SK-N-SH treated with all-trans-retinoic acid at 6 μM for 48 hours (cell line): ENCODE results near the gene COX7B.

ENCODE experiments used
- ATAC-seq: fragments of 200-7000 bp; cut with Tn5 transposase; 3 replicates; pipeline ENCODE4 v1.9.1; 2020; ENCODE audit warnings: mild to moderate bottlenecking, moderate library complexity
- ARNTL ChIP-seq: fragments of 450-650 bp; formaldehyde crosslinking; IDR thresholded peaks from 2 replicates; pipeline ENCODE4 v1.5.0; 2020; ENCODE audit warnings: low read depth, mild to moderate bottlenecking, moderate library complexity, borderline replicate concordance
- BACH2 ChIP-seq: fragments of 250-450 bp; sonication (Bioruptor Pico); IDR thresholded peaks from 2 replicates; pipeline ENCODE4 v1.9.0; 2021; ENCODE audit warnings: mild to moderate bottlenecking, borderline replicate concordance
- CREB5 ChIP-seq: fragments of 250-450 bp; sonication (Bioruptor Pico); IDR thresholded peaks from 2 replicates; pipeline ENCODE4 v1.5.1; 2020; ENCODE audit warnings: low read depth, mild to moderate bottlenecking, moderate library complexity
- CSDC2 ChIP-seq: fragments of 250-450 bp; sonication (Bioruptor Pico); IDR thresholded peaks from 2 replicates; pipeline ENCODE4 v1.5.0; 2020; ENCODE audit warnings: mild to moderate bottlenecking, moderate library complexity
- ESRRG ChIP-seq: fragments of 250-450 bp; sonication (Bioruptor Pico); IDR thresholded peaks from 2 replicates; pipeline ENCODE4 v1.6.1; 2021; ENCODE audit warnings: mild to moderate bottlenecking
- GLIS3 ChIP-seq: fragments of 250-450 bp; sonication (Bioruptor Pico); IDR thresholded peaks from 2 replicates; pipeline ENCODE4 v1.5.0; 2020; ENCODE audit warnings: mild to moderate bottlenecking, moderate library complexity
- ISL1 ChIP-seq: fragments of 250-450 bp; sonication (Bioruptor Pico); IDR thresholded peaks from 2 replicates; pipeline ENCODE4 v2.1.2; 2022; ENCODE audit warnings: mild to moderate bottlenecking, moderate library complexity
- OSR1 ChIP-seq: fragments of 250-450 bp; sonication (Bioruptor Pico); IDR thresholded peaks from 2 replicates; pipeline ENCODE4 v1.8.0; 2022; ENCODE audit warnings: moderate library complexity, mild to moderate bottlenecking, inconsistent platforms
- POU6F1 ChIP-seq: fragments of 250-450 bp; sonication (Bioruptor Pico); IDR thresholded peaks from 2 replicates; pipeline ENCODE4 v1.8.0; 2021; ENCODE audit warnings: low read depth, mild to moderate bottlenecking, moderate library complexity, borderline replicate concordance
- RARB ChIP-seq: fragments of 250-450 bp; sonication (Bioruptor Pico); IDR thresholded peaks from 2 replicates; pipeline ENCODE4 v1.8.0; 2021; ENCODE audit warnings: mild to moderate bottlenecking, moderate library complexity
- SNAI2 ChIP-seq: fragments of 250-450 bp; sonication (Bioruptor Pico); IDR thresholded peaks from 2 replicates; pipeline ENCODE4 v1.5.0; 2020; ENCODE audit warnings: mild to moderate bottlenecking, moderate library complexity
- TCF4 ChIP-seq: fragments of 250-450 bp; sonication (Bioruptor Pico); IDR thresholded peaks from 2 replicates; pipeline ENCODE4 v1.8.0; 2021; ENCODE audit warnings: mild to moderate bottlenecking, moderate library complexity, borderline replicate concordance
- TOX ChIP-seq: fragments of 250-450 bp; sonication (Bioruptor Pico); IDR thresholded peaks from 2 replicates; pipeline ENCODE4 v1.8.0; 2021; ENCODE audit warnings: mild to moderate bottlenecking, moderate library complexity, borderline replicate concordance
- TSHZ2 ChIP-seq: fragments of 250-450 bp; sonication (Bioruptor Pico); IDR thresholded peaks from 2 replicates; pipeline ENCODE4 v1.5.0; 2020; ENCODE audit warnings: mild to moderate bottlenecking, moderate library complexity
- ZFP3 ChIP-seq: fragments of 250-450 bp; sonication (Bioruptor Pico); IDR thresholded peaks from 2 replicates; pipeline ENCODE4 v1.5.0; 2020; ENCODE audit warnings: mild to moderate bottlenecking, moderate library complexity
- ZFP30 ChIP-seq: fragments of 450-650 bp; formaldehyde crosslinking; IDR thresholded peaks from 2 replicates; pipeline ENCODE4 v1.5.0; 2022; ENCODE audit warnings: mild to moderate bottlenecking, moderate library complexity
- ZNF70 ChIP-seq: fragments of 450-650 bp; formaldehyde crosslinking; IDR thresholded peaks from 2 replicates; pipeline ENCODE4 v1.5.0; 2020; ENCODE audit warnings: mild to moderate bottlenecking, moderate library complexity
- ZNF8 ChIP-seq: fragments of 450-650 bp; formaldehyde crosslinking; IDR thresholded peaks from 2 replicates; pipeline ENCODE4 v1.5.0; 2020; ENCODE audit warnings: mild to moderate bottlenecking, moderate library complexity
- TF ChIP-seq, protein P1 (sequence below): fragments of 250-450 bp; sonication (Bioruptor Pico); IDR thresholded peaks from 2 replicates; pipeline ENCODE4 v1.8.0; 2020; ENCODE audit warnings: mild to moderate bottlenecking, moderate library complexity, borderline replicate concordance
- TF ChIP-seq, protein P2 (sequence below): fragments of 250-450 bp; sonication (Bioruptor Pico); IDR thresholded peaks from 2 replicates; pipeline ENCODE4 v1.5.1; 2021; ENCODE audit warnings: mild to moderate bottlenecking, moderate library complexity

Gene COX7B

GRCh38 chrX:77936299-77936698 is 37.0 kb downstream of the COX7B start:
- no peak for ATAC-seq
- TF ChIP-seq, protein P1, sequence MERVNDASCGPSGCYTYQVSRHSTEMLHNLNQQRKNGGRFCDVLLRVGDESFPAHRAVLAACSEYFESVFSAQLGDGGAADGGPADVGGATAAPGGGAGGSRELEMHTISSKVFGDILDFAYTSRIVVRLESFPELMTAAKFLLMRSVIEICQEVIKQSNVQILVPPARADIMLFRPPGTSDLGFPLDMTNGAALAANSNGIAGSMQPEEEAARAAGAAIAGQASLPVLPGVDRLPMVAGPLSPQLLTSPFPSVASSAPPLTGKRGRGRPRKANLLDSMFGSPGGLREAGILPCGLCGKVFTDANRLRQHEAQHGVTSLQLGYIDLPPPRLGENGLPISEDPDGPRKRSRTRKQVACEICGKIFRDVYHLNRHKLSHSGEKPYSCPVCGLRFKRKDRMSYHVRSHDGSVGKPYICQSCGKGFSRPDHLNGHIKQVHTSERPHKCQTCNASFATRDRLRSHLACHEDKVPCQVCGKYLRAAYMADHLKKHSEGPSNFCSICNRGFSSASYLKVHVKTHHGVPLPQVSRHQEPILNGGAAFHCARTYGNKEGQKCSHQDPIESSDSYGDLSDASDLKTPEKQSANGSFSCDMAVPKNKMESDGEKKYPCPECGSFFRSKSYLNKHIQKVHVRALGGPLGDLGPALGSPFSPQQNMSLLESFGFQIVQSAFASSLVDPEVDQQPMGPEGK (CRISPR knock-in tag) = no peak
- TF ChIP-seq ESRRG (CRISPR knock-in tag) (no peak), SNAI2 (CRISPR knock-in tag) (no peak), RARB (CRISPR knock-in tag) (no peak), CREB5 (CRISPR knock-in tag) (no peak), ZNF8 (CRISPR knock-in tag) (no peak), OSR1 (CRISPR knock-in tag) (no peak), BACH2 (CRISPR knock-in tag) (no peak), TOX (CRISPR knock-in tag) (no peak), TCF4 (CRISPR knock-in tag) (no peak), POU6F1 (no peak)
- TF ChIP-seq, protein P2, sequence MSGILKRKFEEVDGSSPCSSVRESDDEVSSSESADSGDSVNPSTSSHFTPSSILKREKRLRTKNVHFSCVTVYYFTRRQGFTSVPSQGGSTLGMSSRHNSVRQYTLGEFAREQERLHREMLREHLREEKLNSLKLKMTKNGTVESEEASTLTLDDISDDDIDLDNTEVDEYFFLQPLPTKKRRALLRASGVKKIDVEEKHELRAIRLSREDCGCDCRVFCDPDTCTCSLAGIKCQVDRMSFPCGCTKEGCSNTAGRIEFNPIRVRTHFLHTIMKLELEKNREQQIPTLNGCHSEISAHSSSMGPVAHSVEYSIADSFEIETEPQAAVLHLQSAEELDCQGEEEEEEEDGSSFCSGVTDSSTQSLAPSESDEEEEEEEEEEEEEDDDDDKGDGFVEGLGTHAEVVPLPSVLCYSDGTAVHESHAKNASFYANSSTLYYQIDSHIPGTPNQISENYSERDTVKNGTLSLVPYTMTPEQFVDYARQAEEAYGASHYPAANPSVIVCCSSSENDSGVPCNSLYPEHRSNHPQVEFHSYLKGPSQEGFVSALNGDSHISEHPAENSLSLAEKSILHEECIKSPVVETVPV (CRISPR knock-in tag) = no peak

DNA sequence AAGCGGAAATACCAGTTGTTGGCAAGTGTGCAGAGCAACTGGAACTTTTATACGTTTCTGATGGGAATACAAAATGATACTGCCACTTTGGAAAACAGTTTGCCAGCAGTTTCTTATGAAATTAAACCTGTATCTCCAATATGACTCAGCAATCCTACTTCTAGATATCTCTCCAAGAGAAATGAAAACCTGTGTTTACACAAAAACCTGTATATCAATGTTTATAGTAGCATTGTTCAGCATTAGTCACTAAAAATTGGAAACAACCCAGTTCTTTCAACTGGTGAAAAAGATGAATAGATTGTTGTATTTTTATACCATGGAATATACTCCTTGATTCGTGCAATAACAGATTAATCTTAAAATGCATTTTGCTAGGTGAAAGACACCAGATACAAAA is 38.0 kb downstream of the COX7B start:
- TF ChIP-seq RARB (CRISPR knock-in tag) = no peak
- no peak for TF ChIP-seq ZFP30 (CRISPR knock-in tag)
- TF ChIP-seq, protein P2 (CRISPR knock-in tag) = no peak
- ATAC-seq = no peak

DNA sequence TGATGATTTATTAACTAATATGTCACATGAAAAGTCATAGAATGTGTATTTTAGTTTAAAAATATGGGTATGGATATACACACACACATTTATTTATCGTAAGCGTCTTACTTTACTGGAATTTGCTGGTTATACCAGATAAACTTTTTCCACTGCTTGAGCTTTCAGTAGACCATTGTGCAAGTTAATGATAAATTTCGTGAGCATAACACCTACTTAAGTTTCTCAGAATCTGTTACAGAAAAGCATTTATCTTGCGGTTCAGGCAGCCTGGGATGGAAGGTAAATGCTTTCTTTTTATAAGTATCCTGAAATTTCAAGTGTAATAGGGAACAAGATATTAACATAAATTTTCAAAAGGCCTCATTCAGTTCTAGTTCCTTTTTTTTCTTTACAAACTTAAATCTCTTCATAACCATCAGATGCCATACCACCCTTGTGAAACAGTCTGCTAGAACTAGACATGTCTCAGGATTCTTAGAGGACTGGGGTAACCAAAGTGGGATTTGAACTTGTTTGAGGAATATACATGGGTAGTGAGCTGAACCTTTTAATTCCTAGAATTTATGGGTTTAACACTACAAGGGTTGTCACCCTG is 38.9 kb downstream of the COX7B start:
- ATAC-seq = no peak
- TF ChIP-seq GLIS3 (no peak), ARNTL (CRISPR knock-in tag) (no peak), ZNF70 (no peak), ZFP30 (CRISPR knock-in tag) (no peak), ZNF8 (CRISPR knock-in tag) (no peak), RARB (CRISPR knock-in tag) (no peak), CREB5 (CRISPR knock-in tag) (no peak), CSDC2 (CRISPR knock-in tag) (no peak), TSHZ2 (no peak), TCF4 (CRISPR knock-in tag) (no peak), ZFP3 (CRISPR knock-in tag) (no peak), ISL1 (CRISPR knock-in tag) (no peak), ESRRG (CRISPR knock-in tag) (no peak), POU6F1 (no peak), TOX (CRISPR knock-in tag) (no peak), BACH2 (CRISPR knock-in tag) (no peak)
- TF ChIP-seq, protein P1 (CRISPR knock-in tag) = no peak
